HepG2 (cell line): ENCODE results near the gene GATB. TPM values are rescaled to one million over a fixed set of nuclear protein-coding genes. Genes with fewer than 3 reads are reported as not detected.

Experiments used
- ATAC-seq: fragments of 200-7000 bp; cut with Tn5 transposase; 3 replicates; pipeline ENCODE4 v1.9.1; 2020; ENCODE audit warnings: mild to moderate bottlenecking, moderate library complexity
- BruUV-seq: library from RNA; stranded (reverse); fragments of 400-500 nt; replicated peaks from 2 replicates; lab custom pipeline; 2021; lab: Mats Ljungman, UMichigan
- CTCF ChIA-PET: fragments of 300-600 bp; formaldehyde crosslinking; extraction: SDS; loops from one replicate; lab custom pipeline; 2021; ENCODE audit warnings: low total read pairs, inconsistent platforms, low intra/inter-chr PET ratio; lab: Yijun Ruan, JAX
- POLR2A ChIA-PET: fragments of 350-600 bp; sonication (Branson Sonifier 250); formaldehyde crosslinking; loops from one replicate; lab custom pipeline; 2020; ENCODE audit warnings: antibody characterized with exemption, inconsistent platforms; lab: Yijun Ruan, JAX
- DNase-seq: peaks from one replicate; pipeline ENCODE4 v3.0.0-alpha.2; 2015; ENCODE audit warnings: low spot score
- FAIRE-seq: peaks from 3 replicates; lab custom pipeline; 2011; peaks lifted over from hg19 to GRCh38; lab: Jason Lieb, UNC
- H2AFZ ChIP-seq: one replicate; pipeline ENCODE4 v1.6.1; 2011; ENCODE audit warnings: low read length, inconsistent platforms
- H3K27ac ChIP-seq: fragments of 300-600 bp; 3 replicates; pipeline ENCODE4 v1.8.0; 2011; ENCODE audit warnings: mixed run types, mild to moderate bottlenecking, mixed read lengths, low read length, inconsistent platforms; ENCODE audit not compliant: insufficient read depth; ENCODE audit errors: extremely low read length
- H3K27me3 ChIP-seq, 2 experiments: fragments of 200-600 bp in 1 of 2; 2 replicates in 1 of 2; 3 replicates in 1 of 2; pipeline versions ENCODE4 v1.6.0 to v1.8.0; 2011; ENCODE audit warnings: low read length in 2 of 2, mild to moderate bottlenecking in 2 of 2, moderate library complexity in 2 of 2, inconsistent platforms in 1 of 2; ENCODE audit not compliant: insufficient read depth in 2 of 2, control insufficient read depth in 1 of 2
- H3K36me3 ChIP-seq, 2 experiments: fragments of 200-600 bp in 1 of 2; replicated peaks in 1 of 2; 2 replicates in 1 of 2; 3 replicates in 1 of 2; pipeline versions ENCODE4 v1.5.1 to v1.8.0; 2011; ENCODE audit warnings: low read length in 2 of 2, inconsistent platforms in 1 of 2; ENCODE audit not compliant: insufficient read depth in 2 of 2, control insufficient read depth in 1 of 2
- H3K4me1 ChIP-seq: 2 replicates; pipeline ENCODE4 v1.5.1; 2012; ENCODE audit warnings: low read length, inconsistent platforms; ENCODE audit not compliant: insufficient read depth
- H3K4me2 ChIP-seq: 2 replicates; pipeline ENCODE4 v1.6.0; 2011; ENCODE audit warnings: low read depth, low read length, inconsistent platforms
- H3K4me3 ChIP-seq, 3 experiments: fragments of 200-600 bp in 1 of 3; sonication (generic), shearing (Covaris generic) in 1 of 3; replicated peaks in 1 of 3; 2 replicates each; pipeline ENCODE4 v1.5.1; 2011 to 2016; ENCODE audit warnings: low read length in 3 of 3, inconsistent platforms in 2 of 3, low read depth in 2 of 3, mild to moderate bottlenecking in 2 of 3, control low read depth in 1 of 3, mixed read lengths in 1 of 3; ENCODE audit not compliant: insufficient read depth in 1 of 3
- H3K79me2 ChIP-seq: one replicate; pipeline ENCODE4 v1.6.1; 2011; ENCODE audit warnings: low read length, inconsistent platforms; ENCODE audit not compliant: insufficient read depth
- H3K9ac ChIP-seq: 2 replicates; pipeline ENCODE4 v1.6.0; 2011; ENCODE audit warnings: mild to moderate bottlenecking, low read depth, low read length, inconsistent platforms; ENCODE audit not compliant: insufficient read depth
- H3K9me3 ChIP-seq: 2 replicates; pipeline ENCODE4 v1.5.1; 2012; ENCODE audit warnings: mild to moderate bottlenecking, low read length
- H4K20me1 ChIP-seq: 2 replicates; pipeline ENCODE4 v1.6.0; 2011; ENCODE audit warnings: inconsistent platforms, mild to moderate bottlenecking, low read length, moderate library complexity; ENCODE audit not compliant: insufficient read depth
- BRF2 ChIP-seq: sonication (generic); formaldehyde crosslinking; IDR thresholded peaks from 2 replicates; pipeline ENCODE4 v1.8.1; 2022; ENCODE audit warnings: mild to moderate bottlenecking, missing genetic modification reagents
- ERF ChIP-seq: IDR thresholded peaks from 2 replicates; pipeline ENCODE4 v1.6.1; 2018; ENCODE audit warnings: missing biosample characterization, missing genetic modification reagents
- FIP1L1 ChIP-seq: fragments of 200-400 bp; formaldehyde crosslinking; IDR thresholded peaks from 2 replicates; pipeline ENCODE4 v1.6.1; 2018; ENCODE audit warnings: low read depth, mild to moderate bottlenecking, low read length, moderate library complexity, borderline replicate concordance; ENCODE audit not compliant: insufficient read depth
- MAFF ChIP-seq: IDR thresholded peaks from 2 replicates; pipeline ENCODE4 v1.6.1; 2011; ENCODE audit warnings: low read depth, low read length, improper control_type of control experiment
- MAFK ChIP-seq, 2 experiments: IDR thresholded peaks in 1 of 2; conservative IDR thresholded peaks in 1 of 2; 2 replicates each; pipeline ENCODE4 v1.6.1; 2011; ENCODE audit warnings: improper control_type of control experiment in 2 of 2, low read length in 2 of 2
- MEIS1 ChIP-seq: sonication (generic); formaldehyde crosslinking; IDR thresholded peaks from 2 replicates; pipeline ENCODE4 v1.9.0; 2021; ENCODE audit warnings: mild to moderate bottlenecking, missing genetic modification reagents, moderate library complexity, borderline replicate concordance
- NAIF1 ChIP-seq: sonication (generic); formaldehyde crosslinking; IDR thresholded peaks from 2 replicates; pipeline ENCODE4 v1.5.0; 2020; ENCODE audit warnings: mild to moderate bottlenecking, missing genetic modification reagents, borderline replicate concordance
- NFE2L1 ChIP-seq: sonication (generic); formaldehyde crosslinking; IDR thresholded peaks from 2 replicates; pipeline ENCODE4 v1.4.0; 2020; ENCODE audit warnings: missing genetic modification reagents, mild to moderate bottlenecking, borderline replicate concordance
- NONO ChIP-seq, 2 experiments: fragments of 450-650 bp in 1 of 2; sonication (generic) in 1 of 2; formaldehyde crosslinking in 1 of 2; IDR thresholded peaks in 1 of 2; conservative IDR thresholded peaks in 1 of 2; 2 replicates each; pipeline versions ENCODE4 v1.6.1 to v1.8.0; 2017 to 2022; ENCODE audit warnings: mild to moderate bottlenecking in 1 of 2, missing genetic modification reagents in 1 of 2, moderate library complexity in 1 of 2
- RARA ChIP-seq: IDR thresholded peaks from 2 replicates; pipeline ENCODE4 v1.6.1; 2016; ENCODE audit warnings: missing genetic modification reagents, missing compliant biosample characterization
- SMAD3 ChIP-seq: sonication (generic); formaldehyde crosslinking; IDR thresholded peaks from 2 replicates; pipeline ENCODE4 v1.4.0; 2020; ENCODE audit warnings: missing genetic modification reagents
- SNAI1 ChIP-seq: sonication (generic); formaldehyde crosslinking; IDR thresholded peaks from 2 replicates; pipeline ENCODE4 v1.5.0; 2020; ENCODE audit warnings: mild to moderate bottlenecking, missing genetic modification reagents, borderline replicate concordance
- ZBTB34 ChIP-seq: sonication (generic); formaldehyde crosslinking; IDR thresholded peaks from 2 replicates; pipeline ENCODE4 v1.8.0; 2022; ENCODE audit warnings: mild to moderate bottlenecking, missing genetic modification reagents
- ZNF44 ChIP-seq: sonication (generic); formaldehyde crosslinking; IDR thresholded peaks from 2 replicates; pipeline ENCODE4 v1.5.1; 2020; ENCODE audit warnings: mild to moderate bottlenecking, missing genetic modification reagents
- ZNF513 ChIP-seq: sonication (generic); formaldehyde crosslinking; conservative IDR thresholded peaks from 2 replicates; pipeline ENCODE4 v1.5.0; 2020; ENCODE audit warnings: missing genetic modification reagents
- ZNF839 ChIP-seq: sonication (generic); formaldehyde crosslinking; IDR thresholded peaks from 2 replicates; pipeline ENCODE4 v1.4.0; 2020; ENCODE audit warnings: missing genetic modification reagents, mild to moderate bottlenecking, borderline replicate concordance
- ZUFSP ChIP-seq: sonication (generic); formaldehyde crosslinking; IDR thresholded peaks from 2 replicates; pipeline ENCODE4 v1.9.0; 2021; ENCODE audit warnings: missing genetic modification reagents, mild to moderate bottlenecking, borderline replicate concordance
- in situ Hi-C: cut with HindIII; loops from 2 replicates; pipeline ENCODE4 v1.10.0; 2017; ENCODE audit warnings: low pct_unique_long_range_greater_than_20kb; ENCODE audit not compliant: extremely low pct_ligation_motif_present
- intact Hi-C: fragments of 100-400 bp; cut with micrococcal nuclease; formaldehyde crosslinking; loops from one replicate; pipeline ENCODE4 v1.10.0; 2022; ENCODE audit not compliant: unreplicated experiment
- polyA plus RNA-seq, 8 experiments: library from polyadenylated mRNA; depleted of rRNA in 3 of 8; stranded (reverse) in 7 of 8; unstranded in 1 of 8; fragments of >200 nt; fragmentation: Illumina TruSeq in 4 of 8; extraction: Trizol in 4 of 8; gene quantifications; 2 replicates each; pipeline versions ENCODE4 v1.2.1 to v1.2.3, GENCODE V29; 2011 to 2016; ENCODE audit warnings: low read depth in 4 of 8, missing spikeins in 1 of 8, mixed read lengths in 1 of 8; ENCODE audit not compliant: insufficient read depth in 1 of 8
- total RNA-seq, 5 experiments: library from RNA; depleted of rRNA; stranded (reverse); fragments of >200 nt; fragmentation: Illumina TruSeq; extraction: Trizol; gene quantifications; 2 replicates each; pipeline ENCODE4 v1.2.3, GENCODE V29; 2016; ENCODE audit warnings: low read depth in 1 of 5

Gene GATB
- total and polyA plus RNA-seq, 2 of the 13 experiments (the other 11 are each of a cell fraction or from before 2014, with no cell fraction given) = 32.3 to 32.4 TPM

GRCh38 chr4:151631349-151631748, 129.5 kb downstream of the GATB start:
- CTCF ChIA-PET = no interaction called here
- Histone ChIP-seq H3K9me3 (no peaks in the 10 kb centered on the region), H3K36me3 (no peaks in the 10 kb centered on the region), H3K27ac (no peak overlapping the region), H3K9ac (no peak overlapping the region), H2AFZ (no peak overlapping the region), H3K4me2 (no peak overlapping the region), H4K20me1 (no peaks in the 10 kb centered on the region), H3K4me1 (no peaks in the 10 kb centered on the region), H3K4me3 (no peak overlapping the region), H3K79me2 (no peaks in the 10 kb centered on the region), H3K27me3 (no peaks in the 10 kb centered on the region)
- TF ChIP-seq NFE2L1 = no peak
- TF ChIP-seq ERF (CRISPR knock-in tag) = no peak
- TF ChIP-seq ZNF839 = no peak
- TF ChIP-seq MAFK (conservative IDR thresholded peaks at IDR 0.05 in 1 of 2, IDR thresholded peaks at IDR 0.05 in 1 of 2; ENCODE audit: low read length in 2 of 2) = peak; percentile 50 to 68; a peak in 3 of 4 replicates
- TF ChIP-seq MEIS1 (CRISPR knock-in tag) = no peak
- TF ChIP-seq ZBTB34 (CRISPR knock-in tag) = no peak
- TF ChIP-seq RARA (CRISPR knock-in tag) = no peak
- TF ChIP-seq ZNF44 (CRISPR knock-in tag) = no peak
- TF ChIP-seq BRF2 (CRISPR knock-in tag) = no peak
- TF ChIP-seq NONO (IDR thresholded peaks at IDR 0.05) = no peak
- no peak for TF ChIP-seq NONO (CRISPR knock-in tag; conservative IDR thresholded peaks at IDR 0.05)
- TF ChIP-seq SNAI1 (CRISPR knock-in tag) = no peak
- TF ChIP-seq FIP1L1 = no peak
- no peak for TF ChIP-seq NAIF1
- TF ChIP-seq ZNF513 (CRISPR knock-in tag) = no peak
- no peak for TF ChIP-seq ZUFSP (CRISPR knock-in tag)
- no peak for TF ChIP-seq SMAD3 (CRISPR knock-in tag)
- peak; percentile 19; the same call in 1 of the 2 replicates for TF ChIP-seq MAFF
- POLR2A ChIA-PET = no interaction called here
- in situ Hi-C loops (no loop called here), intact Hi-C loops (no loop called here)
- no TSS peak for BruUV-seq
- ATAC-seq (no peak), DNase-seq (no peak), FAIRE-seq (no peak)
